HG03342 (cell line): ENCODE measurements around the gene ZC3H7A.
A peak's percentile ranks its signal among the peaks of the same experiment; 100 is the strongest.
"Not testable (repeated sequence)": the region's sequence is repeated elsewhere in the genome, so short reads cannot be mapped to it uniquely, and the experiment has no call there.

ENCODE experiments used
- ATAC-seq: cut with Tn5 transposase; IDR thresholded peaks from one replicate; pipeline ENCODE4 v1.9.1; 2021; ENCODE audit warnings: mild to moderate bottlenecking, moderate library complexity; ENCODE audit not compliant: unreplicated experiment

Gene ZC3H7A

GRCh38 chr16:11800382-11800718 is 3.3 kb upstream of the ZC3H7A start:
- ATAC-seq: no peak

- ATAC-seq: no peak
Measured at GRCh38 chr16:11799509-11800381, 2.7 kb upstream of the ZC3H7A start.

GRCh38 chr16:11799017-11799381 is 1.9 kb upstream of the ZC3H7A start:
- no peak for ATAC-seq

- no peak for ATAC-seq
Measured at GRCh38 chr16:11797957-11798299, 870 bp upstream of the ZC3H7A start.

GRCh38 chr16:11796227-11797165 is 562 bp downstream of the ZC3H7A start:
- no peak for ATAC-seq

- no peak for ATAC-seq
Measured at GRCh38 chr16:11795887-11796226, 1.2 kb downstream of the ZC3H7A start.

GRCh38 chr16:11794996-11795886 is 1.8 kb downstream of the ZC3H7A start:
- ATAC-seq: no peak

GRCh38 chr16:11794447-11794846 is 2.6 kb downstream of the ZC3H7A start:
- no peak for ATAC-seq

- no peak for ATAC-seq
Measured at GRCh38 chr16:11793840-11794239, 3.2 kb downstream of the ZC3H7A start.

- ATAC-seq: no peak
Measured at GRCh38 chr16:11792410-11793241, 4.4 kb downstream of the ZC3H7A start.

- no peak for ATAC-seq
Measured at GRCh38 chr16:11791144-11791828, 5.8 kb downstream of the ZC3H7A start.

GRCh38 chr16:11788914-11789313 is 8.1 kb downstream of the ZC3H7A start:
- no peak for ATAC-seq

- ATAC-seq: not testable (repeated sequence)
Measured at GRCh38 chr16:11784980-11785599, 12.0 kb downstream of the ZC3H7A start.

GRCh38 chr16:11784381-11784780 is 12.7 kb downstream of the ZC3H7A start:
- not testable (repeated sequence) for ATAC-seq

GRCh38 chr16:11784038-11784369 is 13.1 kb downstream of the ZC3H7A start:
- no peak for ATAC-seq

GRCh38 chr16:11783319-11784037 is 13.6 kb downstream of the ZC3H7A start:
- peak; percentile 46 for ATAC-seq

GRCh38 chr16:11781773-11782172 is 15.3 kb downstream of the ZC3H7A start:
- no peak for ATAC-seq

- ATAC-seq: no peak
Measured at GRCh38 chr16:11780991-11781680, 15.9 kb downstream of the ZC3H7A start.
